Smooth muscle cell (in vitro differentiated cells): ENCODE measurements around the gene LARP1. TPM values are rescaled to one million over a fixed set of nuclear protein-coding genes. Genes with fewer than 3 reads are reported as not detected.
"Not testable (repeated sequence)": the region's sequence is repeated elsewhere in the genome, so short reads cannot be mapped to it uniquely, and the experiment has no call there.

Source experiments
- DNase-seq: peaks from one replicate; lab custom pipeline; 2025; ENCODE audit not compliant: unreplicated experiment; lab: John Stamatoyannopoulos, UW
- H2AFZ ChIP-seq: fragments of 200-600 bp; sonication (generic); 2 replicates; pipeline ENCODE4 v1.6.0; 2016; ENCODE audit warnings: antibody characterized with exemption, low read depth, mild to moderate bottlenecking
- H3F3A ChIP-seq: fragments of 200-600 bp; sonication (generic); 2 replicates; pipeline ENCODE4 v1.6.0; 2017; ENCODE audit warnings: antibody characterized with exemption, low read depth
- H3K27ac ChIP-seq: fragments of 200-600 bp; sonication (generic); 2 replicates; pipeline ENCODE4 v1.5.1; 2016; ENCODE audit warnings: low read depth, mild to moderate bottlenecking
- H3K27me3 ChIP-seq: fragments of 200-600 bp; sonication (generic); 2 replicates; pipeline ENCODE4 v1.6.1; 2016; ENCODE audit warnings: low read depth, mild to moderate bottlenecking
- H3K36me3 ChIP-seq: fragments of 200-600 bp; sonication (generic); 2 replicates; pipeline ENCODE4 v1.5.1; 2016; ENCODE audit warnings: low read depth
- H3K4me1 ChIP-seq: fragments of 200-600 bp; sonication (generic); 2 replicates; pipeline ENCODE4 v1.5.1; 2016; ENCODE audit warnings: low read depth
- H3K4me2 ChIP-seq: fragments of 200-600 bp; sonication (generic); 2 replicates; pipeline ENCODE4 v1.6.0; 2016; ENCODE audit warnings: mild to moderate bottlenecking
- H3K4me3 ChIP-seq: fragments of 200-600 bp; sonication (generic); 2 replicates; pipeline ENCODE4 v1.5.1; 2016; ENCODE audit warnings: mild to moderate bottlenecking
- H3K79me2 ChIP-seq: fragments of 200-600 bp; sonication (generic); 2 replicates; pipeline ENCODE4 v1.6.0; 2016; ENCODE audit warnings: low read depth, mild to moderate bottlenecking
- H3K9ac ChIP-seq: fragments of 200-600 bp; sonication (generic); 2 replicates; pipeline ENCODE4 v1.6.0; 2016; ENCODE audit warnings: low read depth
- H3K9me3 ChIP-seq: fragments of 200-600 bp; sonication (generic); replicated peaks from 2 replicates; pipeline ENCODE4 v1.5.1; 2016; ENCODE audit warnings: low read depth
- H4K20me1 ChIP-seq: fragments of 200-600 bp; sonication (generic); 2 replicates; pipeline ENCODE4 v1.6.0; 2016; ENCODE audit warnings: low read depth
- CTCF ChIP-seq: fragments of 200-600 bp; sonication (generic); IDR thresholded peaks from 2 replicates; pipeline ENCODE4 v1.5.1; 2017; ENCODE audit warnings: borderline replicate concordance, mild to moderate bottlenecking, antibody characterized with exemption; ENCODE audit not compliant: insufficient read depth, poor library complexity, severe bottlenecking
- WGBS: methylation state at CpG from one replicate; pipeline ENCODE4 v1.1.7; 2016; ENCODE audit warnings: low lambda C conversion rate; 5-methylcytosine and 5-hydroxymethylcytosine counted together
- polyA plus RNA-seq: library from polyadenylated mRNA; unstranded; fragments of >200 nt; fragmentation: Nextera tagmentation; extraction: Ambion mirVana; gene quantifications from 2 replicates; pipeline ENCODE4 v1.2.1, GENCODE V29; 2016
- total RNA-seq: library from RNA; depleted of rRNA; stranded (reverse); fragments of >200 nt; gene quantifications from 2 replicates; pipeline ENCODE4 v1.2.3, GENCODE V29; 2014

Gene LARP1
- total and polyA plus RNA-seq, 2 experiments from 2014 or later = 31.3 to 44.9 TPM

GRCh38 chr5:154728939-154729588 is 26.1 kb upstream of the LARP1 start:
- H3K9me3 ChIP-seq = no peaks in the 10 kb centered on the region
- no peak for DNase-seq
- no peaks in the 10 kb centered on the region for H3K27me3 ChIP-seq
- no peaks in the 10 kb centered on the region for H3K4me1 ChIP-seq
- H3K4me3 ChIP-seq = no peak overlapping the region
- TF ChIP-seq CTCF = no peak
- H2AFZ ChIP-seq = no peak overlapping the region
- no peak overlapping the region for H3K4me2 ChIP-seq
- no peaks in the 10 kb centered on the region for H3K79me2 ChIP-seq
- H3K36me3 ChIP-seq = no peaks in the 10 kb centered on the region
- no peaks in the 10 kb centered on the region for H4K20me1 ChIP-seq
- no peaks in the 10 kb centered on the region for H3F3A ChIP-seq
- WGBS = 93% methylated on average over 3 of the region's 3 CpGs
- no peak overlapping the region for H3K27ac ChIP-seq
- no peak overlapping the region for H3K9ac ChIP-seq

- Histone ChIP-seq H3K27ac (no peak overlapping the region), H3K4me3 (no peak overlapping the region), H3K79me2 (no peaks in the 10 kb centered on the region), H3K9ac (no peak overlapping the region), H3K27me3 (no peaks in the 10 kb centered on the region), H3K36me3 (no peaks in the 10 kb centered on the region), H2AFZ (no peak overlapping the region), H3K4me1 (no peaks in the 10 kb centered on the region), H3K9me3 (no peaks in the 10 kb centered on the region), H3F3A (no peaks in the 10 kb centered on the region), H3K4me2 (no peak overlapping the region), H4K20me1 (no peaks in the 10 kb centered on the region)
- TF ChIP-seq CTCF = no peak
- 94% methylated on average over 3 of the region's 3 CpGs for WGBS
- DNase-seq = no peak
These were observed 25.6 kb upstream of the LARP1 start for GRCh38 chr5:154729613-154730012.

GRCh38 chr5:154730761-154731160 is 24.4 kb upstream of the LARP1 start:
- H3K27me3 ChIP-seq, H3K79me2 ChIP-seq, H3K9me3 ChIP-seq, H3K4me3 ChIP-seq, H3K9ac ChIP-seq, H3K4me2 ChIP-seq, H3K27ac ChIP-seq, H2AFZ ChIP-seq, H3K36me3 ChIP-seq, DNase-seq, H3K4me1 ChIP-seq, H4K20me1 ChIP-seq, H3F3A ChIP-seq: not testable (repeated sequence)
- WGBS = 96% methylated on average over 8 of the region's 8 CpGs

GRCh38 chr5:154732212-154732611 is 23.0 kb upstream of the LARP1 start:
- Histone ChIP-seq H3K27me3 (no peaks in the 10 kb centered on the region), H3K9me3 (no peaks in the 10 kb centered on the region), H2AFZ (no peak overlapping the region), H3K4me1 (no peaks in the 10 kb centered on the region), H4K20me1 (no peaks in the 10 kb centered on the region), H3K27ac (no peak overlapping the region), H3K9ac (no peak overlapping the region), H3F3A (no peaks in the 10 kb centered on the region), H3K4me2 (no peak overlapping the region), H3K79me2 (no peaks in the 10 kb centered on the region), H3K4me3 (no peak overlapping the region), H3K36me3 (no peaks in the 10 kb centered on the region)
- no peak for TF ChIP-seq CTCF
- 82% methylated on average over 1 of the region's 1 CpG for WGBS
- no peak for DNase-seq
